Measurements from ENCODE around the gene ASXL1. TPM values are rescaled to one million over a fixed set of nuclear protein-coding genes. Genes with fewer than 3 reads are reported as not detected.

Gene ASXL1
- polyA plus RNA-seq, 4 donors, result 16.8 to 66.8 (median 20.6) TPM

GRCh38 chr20:32444474-32445220, 86.5 kb downstream of the ASXL1 start:
- H3K4me1 ChIP-seq (ENCODE audit: control insufficient read depth in 3 of 3, insufficient read depth in 2 of 3, low read depth in 1 of 3, low read length in 2 of 3), result peaks cover 0 to 9% (median 0%) of the 10 kb centered on the region in 3 donors
- H3K9me3 ChIP-seq (ENCODE audit: control insufficient read depth in 2 of 2, insufficient read depth in 1 of 2, low read depth in 1 of 2, low read length in 1 of 2), result no peaks in the 10 kb centered on the region
- no peak overlapping the region for H3K4me3 ChIP-seq (ENCODE audit: low read depth in 1 of 3, low read length in 3 of 3)
- no peaks in the 10 kb centered on the region for H3K27me3 ChIP-seq (ENCODE audit: control insufficient read depth in 3 of 3, insufficient read depth in 3 of 3, low read length in 3 of 3)
- FAIRE-seq (no peak), DNase-seq (no peak)
- no peak overlapping the region for H3K27ac ChIP-seq (ENCODE audit: low read depth in 1 of 3, low read length in 2 of 3)
- peaks cover 5 to 84% (median 38%) of the 10 kb centered on the region in 3 donors for H3K36me3 ChIP-seq (ENCODE audit: control insufficient read depth in 3 of 3, insufficient read depth in 2 of 3, low read depth in 1 of 3, low read length in 3 of 3)
- WGBS, 3 donors, result 82 to 89% (median 84%) methylated on average over 7 of the region's 7 CpGs

- H3K27me3 ChIP-seq (ENCODE audit: control insufficient read depth in 3 of 3, insufficient read depth in 3 of 3, low read length in 3 of 3), result no peaks in the 10 kb centered on the region
- no peak overlapping the region for H3K4me3 ChIP-seq (ENCODE audit: low read depth in 1 of 3, low read length in 3 of 3)
- 55 to 79% (median 68%) methylated on average over 11 to 12 of the region's 12 CpGs for WGBS, 3 donors
- FAIRE-seq (no peak), DNase-seq (no peak)
- H3K9me3 ChIP-seq (ENCODE audit: control insufficient read depth in 2 of 2, insufficient read depth in 1 of 2, low read depth in 1 of 2, low read length in 1 of 2), result no peaks in the 10 kb centered on the region
- peaks cover 5 to 85% (median 38%) of the 10 kb centered on the region in 3 donors for H3K36me3 ChIP-seq (ENCODE audit: control insufficient read depth in 3 of 3, insufficient read depth in 2 of 3, low read depth in 1 of 3, low read length in 3 of 3)
- no peak overlapping the region for H3K27ac ChIP-seq (ENCODE audit: low read depth in 1 of 3, low read length in 2 of 3)
- peaks cover 0 to 18% (median 0%) of the 10 kb centered on the region in 3 donors for H3K4me1 ChIP-seq (ENCODE audit: control insufficient read depth in 3 of 3, insufficient read depth in 2 of 3, low read depth in 1 of 3, low read length in 2 of 3)
Observed at GRCh38 chr20:32445539-32446273, 87.6 kb downstream of the ASXL1 start.

- Histone ChIP-seq H3K9me3 (ENCODE audit: control insufficient read depth in 2 of 2, insufficient read depth in 1 of 2, low read depth in 1 of 2, low read length in 1 of 2) (no peaks in the 10 kb centered on the region), H3K27ac (ENCODE audit: low read depth in 1 of 3, low read length in 2 of 3) (no peak overlapping the region), H3K4me3 (ENCODE audit: low read depth in 1 of 3, low read length in 3 of 3) (no peak overlapping the region), H3K36me3 (ENCODE audit: control insufficient read depth in 3 of 3, insufficient read depth in 2 of 3, low read depth in 1 of 3, low read length in 3 of 3) (peaks cover 5 to 86% (median 41%) of the 10 kb centered on the region in 3 donors), H3K27me3 (ENCODE audit: control insufficient read depth in 3 of 3, insufficient read depth in 3 of 3, low read length in 3 of 3) (no peaks in the 10 kb centered on the region), H3K4me1 (ENCODE audit: control insufficient read depth in 3 of 3, insufficient read depth in 2 of 3, low read depth in 1 of 3, low read length in 2 of 3) (peaks cover 0 to 18% (median 0%) of the 10 kb centered on the region in 3 donors)
- WGBS, 3 donors, result 83 to 91% (median 89%) methylated on average over 14 of the region's 14 CpGs
- FAIRE-seq (no peak), DNase-seq (no peak)
Observed at GRCh38 chr20:32446301-32447100, 88.4 kb downstream of the ASXL1 start.

GRCh38 chr20:32447136-32448027, 89.3 kb downstream of the ASXL1 start:
- Histone ChIP-seq H3K27me3 (ENCODE audit: control insufficient read depth in 3 of 3, insufficient read depth in 3 of 3, low read length in 3 of 3) (no peaks in the 10 kb centered on the region), H3K4me3 (ENCODE audit: low read depth in 1 of 3, low read length in 3 of 3) (no peak overlapping the region), H3K9me3 (ENCODE audit: control insufficient read depth in 2 of 2, insufficient read depth in 1 of 2, low read depth in 1 of 2, low read length in 1 of 2) (no peaks in the 10 kb centered on the region), H3K27ac (ENCODE audit: low read depth in 1 of 3, low read length in 2 of 3) (no peak overlapping the region), H3K4me1 (ENCODE audit: control insufficient read depth in 3 of 3, insufficient read depth in 2 of 3, low read depth in 1 of 3, low read length in 2 of 3) (peaks cover 0 to 18% (median 0%) of the 10 kb centered on the region in 3 donors), H3K36me3 (ENCODE audit: control insufficient read depth in 3 of 3, insufficient read depth in 2 of 3, low read depth in 1 of 3, low read length in 3 of 3) (peaks cover 5 to 91% (median 41%) of the 10 kb centered on the region in 3 donors)
- FAIRE-seq (no peak), DNase-seq (no peak)
- 84 to 88% (median 87%) methylated on average over 22 of the region's 22 CpGs for WGBS, 3 donors

- Histone ChIP-seq H3K36me3 (ENCODE audit: control insufficient read depth in 3 of 3, insufficient read depth in 2 of 3, low read depth in 1 of 3, low read length in 3 of 3) (peaks cover 8 to 94% (median 51%) of the 10 kb centered on the region in 3 donors), H3K4me3 (ENCODE audit: low read depth in 1 of 3, low read length in 3 of 3) (no peak overlapping the region), H3K27ac (ENCODE audit: low read depth in 1 of 3, low read length in 2 of 3) (no peak overlapping the region), H3K27me3 (ENCODE audit: control insufficient read depth in 3 of 3, insufficient read depth in 3 of 3, low read length in 3 of 3) (no peaks in the 10 kb centered on the region), H3K9me3 (ENCODE audit: control insufficient read depth in 2 of 2, insufficient read depth in 1 of 2, low read depth in 1 of 2, low read length in 1 of 2) (no peaks in the 10 kb centered on the region), H3K4me1 (ENCODE audit: control insufficient read depth in 3 of 3, insufficient read depth in 2 of 3, low read depth in 1 of 3, low read length in 2 of 3) (peaks cover 0 to 18% (median 0%) of the 10 kb centered on the region in 3 donors)
- FAIRE-seq, result no peak
- 71 to 78% (median 76%) methylated on average over 13 of the region's 13 CpGs for WGBS, 3 donors
- DNase-seq, result no peak
Observed at GRCh38 chr20:32448306-32449056, 90.3 kb downstream of the ASXL1 start.

GRCh38 chr20:32449057-32449889, 91.1 kb downstream of the ASXL1 start:
- no peak for FAIRE-seq
- H3K27ac ChIP-seq (ENCODE audit: low read depth in 1 of 3, low read length in 2 of 3), result no peak overlapping the region
- WGBS, 3 donors, result 75 to 82% (median 78%) methylated on average over 9 of the region's 9 CpGs

More at GRCh38 chr20:32449057-32449889, 91.1 kb downstream of the ASXL1 start:
- no peaks in the 10 kb centered on the region for H3K27me3 ChIP-seq (ENCODE audit: control insufficient read depth in 3 of 3, insufficient read depth in 3 of 3, low read length in 3 of 3)
- no peak overlapping the region for H3K4me3 ChIP-seq (ENCODE audit: low read depth in 1 of 3, low read length in 3 of 3)
- peaks cover 8 to 100% (median 54%) of the 10 kb centered on the region in 3 donors for H3K36me3 ChIP-seq (ENCODE audit: control insufficient read depth in 3 of 3, insufficient read depth in 2 of 3, low read depth in 1 of 3, low read length in 3 of 3)
- H3K4me1 ChIP-seq (ENCODE audit: control insufficient read depth in 3 of 3, insufficient read depth in 2 of 3, low read depth in 1 of 3, low read length in 2 of 3), result peaks cover 0 to 18% (median 0%) of the 10 kb centered on the region in 3 donors
- no peaks in the 10 kb centered on the region for H3K9me3 ChIP-seq (ENCODE audit: control insufficient read depth in 2 of 2, insufficient read depth in 1 of 2, low read depth in 1 of 2, low read length in 1 of 2)
- DNase-seq, result no peak
